A673 (cell line): ENCODE data around the gene AFF1.

Source experiments
- EZH2 ChIP-seq: fragments of 200-600 bp; sonication (generic); IDR thresholded peaks from 2 replicates; pipeline ENCODE4 v1.6.1; 2017; ENCODE audit warnings: borderline replicate concordance, low read depth, mild to moderate bottlenecking, mixed read lengths, antibody characterized with exemption, low read length; ENCODE audit not compliant: poor library complexity, severe bottlenecking
- TF ChIP-seq, protein P1 (sequence below): fragments of 300-800, 200-600 bp; sonication (generic); conservative IDR thresholded peaks from 2 replicates; pipeline ENCODE4 v1.5.1; 2017; ENCODE audit warnings: low read depth, mild to moderate bottlenecking, antibody characterized with exemption, low read length, moderate library complexity, mixed read lengths

DNA sequence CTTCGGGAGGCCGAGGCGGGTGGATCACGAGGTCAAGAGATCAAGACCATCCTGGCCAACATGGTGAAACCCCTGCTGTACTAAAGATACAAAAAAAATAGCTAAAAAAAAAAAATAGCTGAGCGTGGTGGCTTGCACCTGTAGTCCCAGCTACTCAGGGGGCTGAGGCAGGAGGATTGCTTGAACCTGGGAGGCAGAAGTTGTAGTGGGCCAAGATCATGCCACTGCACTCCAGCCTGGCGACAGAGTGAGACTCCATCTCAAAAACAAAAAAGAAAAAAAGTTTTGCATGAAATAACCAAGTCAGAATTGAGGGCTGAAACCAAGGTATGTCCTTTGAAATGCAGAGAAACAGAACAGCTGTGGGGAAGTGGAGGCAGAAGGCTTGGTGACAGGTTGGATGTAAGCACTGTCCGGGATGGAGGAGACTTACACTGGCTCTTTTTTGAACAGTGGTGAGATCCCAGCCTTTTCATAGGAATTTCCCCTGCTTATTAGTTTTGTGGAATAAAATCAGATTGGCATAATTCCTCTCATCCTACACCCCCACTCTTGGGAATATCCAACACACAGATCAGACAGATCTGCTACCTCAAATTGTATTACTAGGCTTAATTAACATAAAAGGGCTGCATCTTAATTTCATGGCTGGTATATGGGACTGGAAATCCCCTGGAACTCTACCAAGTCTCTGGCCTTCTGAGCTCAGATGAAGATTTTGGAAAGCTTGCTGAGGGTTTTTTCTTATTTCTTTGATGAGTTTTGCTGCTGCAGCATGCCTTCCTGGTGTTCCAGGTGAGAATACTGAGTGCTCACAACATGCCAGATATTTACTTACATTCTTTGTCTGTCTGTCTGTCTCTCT, 23.8 kb upstream of the AFF1 start:
- TF ChIP-seq, protein P1, sequence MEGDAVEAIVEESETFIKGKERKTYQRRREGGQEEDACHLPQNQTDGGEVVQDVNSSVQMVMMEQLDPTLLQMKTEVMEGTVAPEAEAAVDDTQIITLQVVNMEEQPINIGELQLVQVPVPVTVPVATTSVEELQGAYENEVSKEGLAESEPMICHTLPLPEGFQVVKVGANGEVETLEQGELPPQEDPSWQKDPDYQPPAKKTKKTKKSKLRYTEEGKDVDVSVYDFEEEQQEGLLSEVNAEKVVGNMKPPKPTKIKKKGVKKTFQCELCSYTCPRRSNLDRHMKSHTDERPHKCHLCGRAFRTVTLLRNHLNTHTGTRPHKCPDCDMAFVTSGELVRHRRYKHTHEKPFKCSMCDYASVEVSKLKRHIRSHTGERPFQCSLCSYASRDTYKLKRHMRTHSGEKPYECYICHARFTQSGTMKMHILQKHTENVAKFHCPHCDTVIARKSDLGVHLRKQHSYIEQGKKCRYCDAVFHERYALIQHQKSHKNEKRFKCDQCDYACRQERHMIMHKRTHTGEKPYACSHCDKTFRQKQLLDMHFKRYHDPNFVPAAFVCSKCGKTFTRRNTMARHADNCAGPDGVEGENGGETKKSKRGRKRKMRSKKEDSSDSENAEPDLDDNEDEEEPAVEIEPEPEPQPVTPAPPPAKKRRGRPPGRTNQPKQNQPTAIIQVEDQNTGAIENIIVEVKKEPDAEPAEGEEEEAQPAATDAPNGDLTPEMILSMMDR = no peak
- no peak for TF ChIP-seq EZH2
